ENCODE data around the gene CWC22.
"Not testable (repeated sequence)": the region's sequence is repeated elsewhere in the genome, so short reads cannot be mapped to it uniquely, and the experiment has no call there.

CWC22 gene

DNA sequence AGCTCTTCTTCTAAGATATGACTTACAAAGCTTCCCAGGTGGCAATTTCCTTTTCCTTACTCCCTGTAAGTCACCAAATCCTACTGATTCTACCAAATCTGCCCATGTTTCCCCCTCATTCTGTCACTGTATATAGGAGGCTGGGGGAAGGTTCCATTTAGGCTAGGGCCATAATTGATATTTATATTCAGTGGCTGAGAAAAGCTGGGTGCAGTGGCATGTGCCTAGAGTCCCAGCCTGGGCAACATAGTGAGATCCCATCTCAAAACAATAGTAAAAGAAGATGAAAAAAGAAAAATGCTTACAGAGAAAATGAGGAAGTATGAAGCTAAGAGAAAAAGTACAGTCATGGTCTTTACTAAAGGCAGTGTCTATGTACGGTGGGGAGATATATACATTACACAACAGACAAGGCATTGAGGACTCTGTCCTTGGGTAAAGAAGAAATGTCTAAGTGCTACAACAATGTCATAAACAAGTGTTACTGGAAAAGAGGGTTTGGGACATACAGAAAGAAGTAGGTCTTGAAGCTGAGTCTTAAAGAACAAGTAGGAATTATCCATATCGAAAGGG lies 4.8 kb downstream of the CWC22 start:
- DNase-seq = peak; percentile 18

- no peak for DNase-seq
Observed at GRCh38 chr2:180001726-180002125, 5.4 kb downstream of the CWC22 start.

DNA sequence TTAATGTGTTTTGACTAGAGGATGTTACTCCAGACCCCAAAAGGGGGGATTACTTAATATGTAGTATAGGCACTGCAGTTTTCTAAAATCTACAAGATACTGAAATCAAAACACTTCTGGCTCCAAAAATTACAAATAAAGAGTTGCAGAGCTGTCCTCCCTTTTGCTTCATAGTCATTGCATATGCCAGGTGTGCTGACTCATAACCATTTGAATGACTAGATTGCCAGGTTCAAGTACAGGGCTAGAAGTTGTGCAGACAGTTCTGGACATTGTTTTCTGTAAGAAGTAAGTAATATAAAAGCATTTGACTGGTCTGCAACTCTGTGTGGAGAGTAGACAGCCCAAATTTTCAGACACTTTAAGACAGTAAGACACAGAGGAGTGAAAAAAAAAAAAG lies 6.7 kb downstream of the CWC22 start:
- no peak for DNase-seq

GRCh38 chr2:179999000-179999399 lies 8.1 kb downstream of the CWC22 start:
- no peak for DNase-seq

DNA sequence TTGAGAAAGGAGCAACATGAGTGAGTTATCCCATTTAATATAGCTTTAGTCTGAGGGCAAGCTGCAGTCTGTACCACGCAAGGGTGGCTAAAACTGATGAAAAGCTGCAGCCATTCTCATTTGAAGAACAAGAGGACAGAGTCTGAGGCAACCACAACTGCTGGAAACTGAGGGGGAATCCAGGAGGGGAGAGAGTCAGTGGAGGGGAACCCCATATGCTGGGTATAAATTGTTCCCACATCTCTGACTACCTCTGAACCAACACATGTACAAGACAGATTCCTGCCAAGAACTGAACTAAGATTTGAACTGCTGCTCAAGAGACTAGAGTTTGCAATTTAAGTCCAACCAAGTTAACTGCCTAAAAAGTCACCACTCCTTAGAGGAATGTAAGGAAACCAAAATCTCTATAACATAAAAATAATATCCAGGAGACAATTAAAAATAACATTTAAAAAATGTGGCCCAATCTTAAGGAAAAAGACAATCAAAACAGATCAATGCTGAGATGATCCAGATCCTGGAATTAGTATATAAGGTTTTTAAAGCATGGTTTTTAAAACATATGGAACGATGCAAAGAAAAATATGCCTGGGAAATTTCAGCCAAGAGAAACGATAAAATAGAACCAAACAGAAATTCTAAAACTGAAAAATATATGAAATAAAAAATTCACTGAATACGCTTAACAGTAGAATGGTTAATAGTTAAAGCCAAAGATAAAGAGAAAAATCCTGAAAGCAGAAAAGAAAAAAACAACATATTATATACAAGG lies 11.2 kb downstream of the CWC22 start:
- no peak for DNase-seq

GRCh38 chr2:179991344-179991743 lies 15.8 kb downstream of the CWC22 start:
- peak; percentile 22 for DNase-seq

- DNase-seq = no peak
Observed at GRCh38 chr2:179990676-179991317, 16.3 kb downstream of the CWC22 start.

DNA sequence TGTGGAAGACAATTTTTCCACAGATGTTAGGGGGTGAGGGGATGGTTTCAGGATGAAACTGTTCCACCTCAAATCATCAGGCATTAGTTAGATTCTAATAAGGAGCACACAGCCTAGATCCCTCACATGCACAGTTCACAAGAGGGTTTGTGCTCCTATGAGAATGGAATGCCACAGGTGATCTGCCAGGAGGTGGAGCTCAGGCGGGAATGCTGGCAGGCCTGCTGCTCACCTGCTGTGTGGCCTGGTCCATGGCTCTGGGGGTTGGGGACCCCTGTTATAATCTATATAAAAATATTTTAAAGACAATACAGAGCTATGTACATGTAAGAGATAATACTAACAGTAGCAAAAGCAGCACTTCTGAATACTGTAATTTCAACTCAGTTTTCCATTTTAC lies 19.2 kb downstream of the CWC22 start:
- DNase-seq = no peak

DNA sequence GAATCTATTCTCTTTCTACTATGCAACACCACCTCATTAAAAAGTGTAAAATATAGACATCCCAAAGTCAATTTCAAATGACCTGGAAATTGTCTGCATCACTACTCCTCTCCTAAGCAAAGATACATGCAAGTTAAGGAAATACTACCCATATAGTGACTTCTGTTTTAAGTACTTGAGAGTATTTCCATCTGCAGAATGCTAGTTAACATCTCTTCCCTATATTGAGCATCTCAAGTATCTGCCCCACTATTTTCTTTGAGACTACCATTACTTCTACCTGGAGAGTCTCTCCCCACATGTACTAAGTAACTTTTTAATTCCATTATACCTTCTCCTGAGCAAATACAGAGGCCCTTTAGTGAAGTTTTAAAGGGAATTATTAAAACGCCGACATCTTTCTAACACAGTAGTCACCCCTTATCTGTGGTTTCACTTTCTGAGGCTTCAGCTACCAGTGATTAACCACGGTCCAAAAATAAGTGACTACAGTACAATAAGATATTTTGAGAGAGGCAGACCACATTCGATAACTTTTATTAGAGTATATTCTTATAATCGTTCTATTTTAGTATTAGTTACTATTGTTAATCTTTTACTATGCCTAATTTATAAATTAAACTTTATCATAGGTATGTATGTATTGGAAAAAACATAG lies 21.8 kb downstream of the CWC22 start:
- DNase-seq = no peak

DNA sequence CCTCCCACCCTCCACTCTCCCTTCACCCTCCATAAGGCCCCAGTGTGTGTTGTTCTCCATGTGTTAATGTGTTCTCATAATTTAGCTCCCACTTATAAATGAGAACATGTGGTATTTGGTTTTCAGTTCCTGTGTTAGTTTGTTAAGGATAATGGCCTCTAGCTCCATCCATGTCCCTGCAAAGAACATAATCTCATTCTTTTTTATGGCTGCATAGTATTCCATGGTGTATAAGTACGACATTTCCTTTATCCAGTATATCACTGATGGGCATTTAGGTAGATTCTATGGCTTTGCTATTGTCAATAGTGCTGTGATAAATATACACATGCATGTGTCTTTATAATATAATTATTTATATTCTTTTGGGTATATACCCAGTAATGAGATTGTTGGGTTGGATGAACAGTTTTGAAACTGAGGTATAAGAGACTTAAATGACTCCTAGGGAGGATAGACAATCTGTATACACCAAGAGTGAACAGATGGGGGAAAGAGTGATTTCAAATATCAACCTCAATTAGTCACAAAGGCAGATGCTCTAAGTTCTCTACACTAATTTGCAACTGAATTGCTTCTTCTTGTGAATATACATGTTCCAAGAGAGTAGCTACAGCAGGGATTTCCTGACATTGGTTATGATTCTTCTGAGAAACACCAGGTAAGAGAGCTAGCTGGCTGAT lies 23.7 kb downstream of the CWC22 start:
- no peak for DNase-seq

DNA sequence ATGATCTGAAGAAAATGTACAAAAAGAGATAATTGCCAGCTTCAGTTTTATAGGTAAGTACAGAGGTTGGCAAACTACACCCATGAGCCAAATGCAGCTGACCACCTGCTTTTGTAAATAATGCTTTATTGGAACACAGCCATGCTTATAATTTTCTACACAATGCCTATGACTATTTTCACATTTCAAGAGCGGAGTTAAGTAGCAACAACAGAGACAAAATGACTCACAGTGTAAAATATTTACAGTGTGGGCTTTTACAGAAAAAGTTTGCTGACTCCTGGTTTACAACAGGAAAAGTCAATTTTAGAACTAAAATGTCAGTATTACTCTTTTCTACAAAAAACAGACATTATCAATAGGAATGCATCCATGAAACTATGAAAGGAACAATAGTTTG lies 26.0 kb downstream of the CWC22 start:
- no peak for DNase-seq

GRCh38 chr2:179974761-179975160 lies 32.3 kb downstream of the CWC22 start:
- DNase-seq = no peak

- no peak for DNase-seq
Observed at GRCh38 chr2:179966778-179967394, 40.2 kb downstream of the CWC22 start.

DNA sequence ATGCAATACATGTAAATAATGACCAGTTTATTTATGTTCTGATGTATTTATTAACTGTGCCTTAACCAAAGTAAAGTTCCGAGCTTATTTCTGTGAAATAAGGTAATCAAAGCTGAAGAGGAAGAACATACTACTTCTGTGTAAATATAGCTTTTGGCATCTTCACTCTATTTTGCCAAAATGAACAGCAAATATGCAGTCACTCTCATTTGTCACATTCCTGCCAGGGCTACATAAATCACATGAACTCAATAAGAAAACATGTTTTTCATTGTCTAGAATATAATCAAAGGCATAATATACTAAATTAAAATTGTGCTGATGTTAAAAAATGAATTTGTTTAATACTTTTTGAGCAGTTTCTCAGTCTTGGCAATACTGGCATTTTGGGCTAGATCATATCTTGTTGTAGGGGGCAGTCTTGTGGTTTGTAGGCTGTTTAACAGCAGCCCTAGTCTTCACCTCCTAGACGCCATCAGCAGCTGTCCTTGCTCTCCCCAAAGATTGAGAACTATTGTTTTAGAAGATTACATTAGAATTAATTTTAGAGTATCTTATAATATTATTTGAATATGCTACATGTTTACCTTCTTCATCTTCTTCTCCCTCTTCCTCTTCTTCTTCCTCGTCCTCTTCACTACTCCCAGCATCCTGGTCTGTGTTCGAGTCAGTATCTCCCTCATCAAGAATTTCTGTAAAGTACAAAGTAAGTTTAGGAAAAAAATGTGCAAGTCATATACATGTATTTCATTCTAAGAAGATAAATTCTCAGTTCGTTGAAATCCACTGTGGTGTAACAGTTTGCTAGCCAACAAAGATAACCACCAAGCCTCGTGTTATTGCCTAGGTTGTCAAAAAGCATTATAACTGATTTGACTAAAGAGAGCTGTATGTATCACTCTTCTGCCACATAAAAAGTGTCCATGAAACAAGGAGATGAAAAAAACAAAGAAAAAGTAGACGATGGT lies 41.5 kb downstream of the CWC22 start:
- DNase-seq = no peak

GRCh38 chr2:179963626-179964025 lies 43.5 kb downstream of the CWC22 start:
- peak; percentile 46 for DNase-seq

- not testable (repeated sequence) for DNase-seq
Observed at GRCh38 chr2:179958251-179958650, 48.8 kb downstream of the CWC22 start.

- no peak for DNase-seq
Observed at GRCh38 chr2:179954026-179954425, 53.1 kb downstream of the CWC22 start.

DNA sequence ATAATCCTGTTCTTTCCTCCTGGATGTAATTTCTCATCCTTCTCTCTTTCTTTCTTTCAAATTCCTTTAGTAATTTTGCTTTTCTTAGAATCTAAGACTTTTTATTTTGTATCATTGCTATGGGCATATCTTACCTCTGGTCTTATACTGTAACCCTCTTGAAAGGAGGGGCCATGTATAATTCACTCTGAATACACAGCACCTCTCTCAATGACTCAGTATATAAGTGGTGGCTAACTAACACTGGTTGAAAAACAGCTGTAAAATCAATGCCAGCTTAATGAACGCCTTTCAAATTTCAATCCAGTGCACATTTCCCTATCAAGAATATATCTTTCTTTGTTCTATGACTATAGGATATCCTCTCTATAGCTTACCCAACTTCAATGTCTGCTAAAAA lies 53.7 kb downstream of the CWC22 start:
- no peak for DNase-seq

GRCh38 chr2:179952658-179953057 lies 54.4 kb downstream of the CWC22 start:
- DNase-seq = no peak

- no peak for DNase-seq
Observed at GRCh38 chr2:179951680-179952079, 55.4 kb downstream of the CWC22 start.

DNA sequence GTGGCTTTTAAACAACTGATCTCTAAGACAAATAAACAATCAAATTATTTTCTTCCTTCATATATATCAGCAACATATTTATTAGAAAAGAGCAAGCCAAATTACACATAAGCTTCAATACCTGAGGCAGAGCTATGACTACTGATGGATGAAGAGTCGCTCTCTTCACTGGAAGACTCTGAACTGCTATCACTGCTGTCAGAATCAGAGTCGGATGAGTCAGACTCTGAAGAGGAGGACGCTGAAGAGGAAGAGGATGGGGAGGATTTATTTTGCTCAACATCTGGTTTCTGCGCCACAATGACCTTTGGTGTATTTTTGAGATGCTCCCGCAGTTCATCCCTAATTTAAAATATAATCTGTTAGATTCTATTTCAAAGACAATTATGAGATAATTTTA lies 56.7 kb downstream of the CWC22 start:
- DNase-seq = no peak

DNA sequence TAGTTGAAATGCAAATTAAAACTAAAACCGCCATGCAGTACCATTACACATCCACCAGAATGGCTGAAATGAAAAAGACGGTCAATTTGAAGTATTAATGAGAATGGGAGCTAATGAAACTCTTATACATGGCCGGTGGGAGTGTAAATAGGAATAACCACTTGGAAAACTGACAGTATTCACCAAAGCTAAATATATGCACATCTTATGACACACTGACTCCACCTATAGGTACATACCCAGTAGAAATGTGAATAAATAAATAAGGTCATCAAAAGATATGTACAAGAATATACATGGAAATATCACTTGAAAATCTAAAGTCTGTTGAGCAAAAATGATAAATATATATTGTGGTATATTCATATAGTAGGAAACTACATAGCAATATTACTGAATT lies 57.7 kb downstream of the CWC22 start:
- no peak for DNase-seq
